ENCODE measurements around the gene FBXW8.

The FBXW8 gene

GRCh38 chr12:116929885-116930284, 19.1 kb downstream of the FBXW8 start:
- Mint-ChIP-seq H3K4me3 (no peak overlapping the region), H3K4me1 (peaks cover 58% of the 10 kb centered on the region), H3K27ac (no peak overlapping the region), H3K27me3 (ENCODE audit: low read depth, poor library complexity) (no peaks in the 10 kb centered on the region), H3K36me3 (ENCODE audit: low read depth) (peaks cover 65% of the 10 kb centered on the region), H3K9me3 (no peaks in the 10 kb centered on the region)
- no peak for DNase-seq
- no peak for TF ChIP-seq CTCF (IDR thresholded peaks at IDR 0.05)

GRCh38 chr12:116931665-116932064, 20.9 kb downstream of the FBXW8 start:
- Mint-ChIP-seq H3K36me3 (ENCODE audit: low read depth) (peaks cover 83% of the 10 kb centered on the region), H3K27me3 (ENCODE audit: low read depth, poor library complexity) (no peaks in the 10 kb centered on the region), H3K4me3 (no peak overlapping the region), H3K27ac (no peak overlapping the region), H3K9me3 (peaks cover 9% of the 10 kb centered on the region), H3K4me1 (peaks cover 53% of the 10 kb centered on the region)
- TF ChIP-seq CTCF (IDR thresholded peaks at IDR 0.05): no peak
- no peak for DNase-seq

- no peak overlapping the region for H3K27ac Mint-ChIP-seq
- peaks cover 9% of the 10 kb centered on the region for H3K9me3 Mint-ChIP-seq
- peaks cover 86% of the 10 kb centered on the region for H3K36me3 Mint-ChIP-seq (ENCODE audit: low read depth)
- no peak overlapping the region for H3K4me3 Mint-ChIP-seq
- no peak for DNase-seq
- TF ChIP-seq CTCF (IDR thresholded peaks at IDR 0.05): no peak
- peaks cover 53% of the 10 kb centered on the region for H3K4me1 Mint-ChIP-seq
- H3K27me3 Mint-ChIP-seq (ENCODE audit: low read depth, poor library complexity): no peaks in the 10 kb centered on the region
Observed at GRCh38 chr12:116933091-116933490, 22.3 kb downstream of the FBXW8 start.

- Mint-ChIP-seq H3K36me3 (ENCODE audit: low read depth) (peaks cover 80% of the 10 kb centered on the region), H3K27ac (no peak overlapping the region), H3K4me1 (peaks cover 53% of the 10 kb centered on the region), H3K4me3 (no peak overlapping the region), H3K9me3 (peaks cover 9% of the 10 kb centered on the region), H3K27me3 (ENCODE audit: low read depth, poor library complexity) (no peaks in the 10 kb centered on the region)
- no peak for DNase-seq
- no peak for TF ChIP-seq CTCF (IDR thresholded peaks at IDR 0.05)
Observed at GRCh38 chr12:116933512-116934246, 22.9 kb downstream of the FBXW8 start.

GRCh38 chr12:116934908-116935705, 24.4 kb downstream of the FBXW8 start:
- Mint-ChIP-seq H3K9me3 (peaks cover 9% of the 10 kb centered on the region), H3K4me3 (no peak overlapping the region), H3K4me1 (peaks cover 60% of the 10 kb centered on the region), H3K27ac (no peak overlapping the region), H3K27me3 (ENCODE audit: low read depth, poor library complexity) (no peaks in the 10 kb centered on the region), H3K36me3 (ENCODE audit: low read depth) (peaks cover 74% of the 10 kb centered on the region)
- TF ChIP-seq CTCF (IDR thresholded peaks at IDR 0.05): no peak
- DNase-seq: no peak

Measured in nephron progenitor cell (in vitro differentiated cells).